ENCODE results near the gene ERC2. TPM values are rescaled to one million over a fixed set of nuclear protein-coding genes. Genes with fewer than 3 reads are reported as not detected.

Gene ERC2
- total and polyA plus RNA-seq, 2 of the 8 experiments (the other 6 are each of a cell fraction or from before 2014, with no cell fraction given), result 16.4 to 22.8 TPM

GRCh38 chr3:55514962-55515361, 953.3 kb downstream of the ERC2 start (continued):
- TF ChIP-seq, protein P1, sequence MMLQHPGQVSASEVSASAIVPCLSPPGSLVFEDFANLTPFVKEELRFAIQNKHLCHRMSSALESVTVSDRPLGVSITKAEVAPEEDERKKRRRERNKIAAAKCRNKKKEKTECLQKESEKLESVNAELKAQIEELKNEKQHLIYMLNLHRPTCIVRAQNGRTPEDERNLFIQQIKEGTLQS (IDR thresholded peaks at IDR 0.05; ENCODE audit: insufficient read depth, low read depth, low read length), result no peak
- TF ChIP-seq E2F6 (IDR thresholded peaks at IDR 0.05), result no peak

Data from H1 (cell line).